Bronchial epithelial cell (primary cell): ENCODE results near the gene VSX2. TPM values are rescaled to one million over a fixed set of nuclear protein-coding genes. Genes with fewer than 3 reads are reported as not detected.

ENCODE experiments used
- DNase-seq: peaks from one replicate; pipeline ENCODE4 v3.0.0-alpha.2; 2010; ENCODE audit warnings: low read depth
- FAIRE-seq: peaks from 2 replicates; lab custom pipeline; 2011; peaks lifted over from hg19 to GRCh38; lab: Jason Lieb, UNC
- H3K27me3 ChIP-seq: 2 replicates; pipeline ENCODE4 v1.5.1; 2011; ENCODE audit warnings: low read length; ENCODE audit not compliant: control insufficient read depth, insufficient read depth
- H3K36me3 ChIP-seq: 2 replicates; pipeline ENCODE4 v1.5.1; 2011; ENCODE audit warnings: low read length; ENCODE audit not compliant: control insufficient read depth, insufficient read depth
- H3K4me3 ChIP-seq: 2 replicates; pipeline ENCODE4 v1.5.1; 2011; ENCODE audit warnings: mild to moderate bottlenecking, low read depth, low read length, control low read depth
- total RNA-seq: library from RNA; depleted of rRNA; stranded (reverse); fragments of >200 nt; gene quantifications from 2 replicates; pipeline ENCODE4 v1.2.1, GENCODE V29; 2014
- TF ChIP-seq, protein P1 (sequence below): IDR thresholded peaks from 2 replicates; pipeline ENCODE4 v1.5.1; 2011; ENCODE audit warnings: mild to moderate bottlenecking, moderate library complexity, low read length, control low read depth, inconsistent platforms; ENCODE audit not compliant: insufficient read depth, severe bottlenecking

Gene VSX2
- total RNA-seq, 1 donor from 2014 or later, result not detected

DNA sequence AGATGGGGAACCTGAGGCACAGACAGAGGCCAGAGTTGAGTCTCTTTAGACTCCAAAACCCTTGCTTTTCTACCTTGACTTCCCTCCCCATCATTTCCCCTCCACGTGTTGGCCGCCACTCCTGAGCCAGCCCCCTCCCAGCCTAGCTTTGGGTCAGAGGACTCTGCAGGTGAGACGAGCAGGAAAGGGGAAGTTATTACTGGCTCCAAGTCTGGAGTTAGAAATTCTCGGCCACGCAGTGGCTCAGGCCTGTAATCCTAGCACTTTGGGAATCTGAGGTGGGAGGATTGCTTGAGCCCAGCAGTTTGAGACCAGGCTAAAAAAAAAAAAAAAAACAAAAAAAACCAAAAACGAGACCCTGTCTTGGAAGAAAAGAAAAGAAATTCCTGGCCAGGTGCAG is 8.8 kb downstream of the VSX2 start:
- FAIRE-seq, result no peak

DNA sequence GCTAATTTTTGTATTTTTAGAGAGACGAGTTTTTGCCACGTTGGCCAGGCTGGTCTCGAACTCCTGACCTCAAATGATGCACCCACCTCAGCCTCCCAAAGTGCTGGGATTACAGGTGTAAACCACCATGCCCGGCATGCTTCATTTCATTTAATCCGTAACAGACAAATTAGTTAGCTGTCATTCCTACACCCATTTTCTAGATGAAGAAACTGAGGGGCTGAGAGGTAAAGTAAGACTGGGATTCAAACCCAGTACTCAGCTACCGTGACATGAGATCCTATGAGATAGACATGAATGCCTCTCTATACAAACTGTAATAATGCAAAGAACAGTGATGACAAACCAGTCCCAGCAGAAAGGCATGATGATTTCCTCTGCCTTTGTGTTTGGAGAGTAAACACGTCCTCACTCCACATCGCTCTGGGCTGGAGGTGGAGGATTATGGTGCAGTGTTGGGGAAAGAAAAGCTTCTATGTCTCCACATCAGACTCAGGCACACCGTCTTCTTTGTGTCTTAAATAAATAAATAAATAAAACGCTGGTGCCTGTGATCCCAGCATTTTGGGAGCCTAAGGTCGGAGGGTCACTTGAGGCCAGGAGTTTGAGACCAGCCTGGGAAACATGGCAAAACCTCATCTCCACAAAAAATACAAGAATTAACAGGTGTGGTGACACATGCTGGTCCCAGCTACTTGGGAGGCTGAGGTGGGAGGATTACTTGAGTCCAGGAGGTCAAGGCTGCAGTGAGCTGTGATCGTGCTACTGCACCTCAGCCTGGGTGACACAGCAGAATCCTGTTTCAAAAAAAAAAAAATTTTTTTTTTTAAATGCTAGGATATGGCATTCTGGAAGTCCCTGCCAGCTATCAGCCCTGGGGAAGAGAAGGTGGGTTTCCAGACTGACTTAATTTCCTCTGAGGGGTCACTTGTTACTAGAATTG is 10.5 kb downstream of the VSX2 start:
- TF ChIP-seq, protein P1, sequence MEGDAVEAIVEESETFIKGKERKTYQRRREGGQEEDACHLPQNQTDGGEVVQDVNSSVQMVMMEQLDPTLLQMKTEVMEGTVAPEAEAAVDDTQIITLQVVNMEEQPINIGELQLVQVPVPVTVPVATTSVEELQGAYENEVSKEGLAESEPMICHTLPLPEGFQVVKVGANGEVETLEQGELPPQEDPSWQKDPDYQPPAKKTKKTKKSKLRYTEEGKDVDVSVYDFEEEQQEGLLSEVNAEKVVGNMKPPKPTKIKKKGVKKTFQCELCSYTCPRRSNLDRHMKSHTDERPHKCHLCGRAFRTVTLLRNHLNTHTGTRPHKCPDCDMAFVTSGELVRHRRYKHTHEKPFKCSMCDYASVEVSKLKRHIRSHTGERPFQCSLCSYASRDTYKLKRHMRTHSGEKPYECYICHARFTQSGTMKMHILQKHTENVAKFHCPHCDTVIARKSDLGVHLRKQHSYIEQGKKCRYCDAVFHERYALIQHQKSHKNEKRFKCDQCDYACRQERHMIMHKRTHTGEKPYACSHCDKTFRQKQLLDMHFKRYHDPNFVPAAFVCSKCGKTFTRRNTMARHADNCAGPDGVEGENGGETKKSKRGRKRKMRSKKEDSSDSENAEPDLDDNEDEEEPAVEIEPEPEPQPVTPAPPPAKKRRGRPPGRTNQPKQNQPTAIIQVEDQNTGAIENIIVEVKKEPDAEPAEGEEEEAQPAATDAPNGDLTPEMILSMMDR, result no peak

More for the DNA sequence above, 8.8 kb downstream of the VSX2 start:
- no peaks in the 10 kb centered on the region for H3K36me3 ChIP-seq
- no peak overlapping the region for H3K4me3 ChIP-seq
- no peak for DNase-seq
- TF ChIP-seq, protein P1, result no peak
- H3K27me3 ChIP-seq, result peaks cover 21% of the 10 kb centered on the region

DNA sequence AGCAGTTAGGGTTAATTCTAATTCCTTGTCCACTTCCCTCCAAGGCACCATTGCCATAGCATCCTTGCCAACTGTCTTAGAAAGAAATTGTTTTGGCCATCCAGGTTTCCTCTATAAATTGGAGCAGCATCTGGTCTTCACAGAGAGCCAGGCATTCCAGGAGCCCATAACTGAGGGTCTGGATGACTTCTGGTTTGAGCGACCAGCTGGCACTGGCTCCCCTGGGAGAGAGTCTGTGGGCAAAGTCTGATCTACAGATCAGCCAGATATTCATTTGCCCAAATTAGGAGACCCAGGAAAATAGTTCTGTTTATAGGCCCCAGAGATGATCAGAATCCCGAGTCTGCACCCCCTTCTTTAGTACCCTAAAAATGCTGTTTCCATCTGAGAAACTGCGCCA is 16.0 kb downstream of the VSX2 start:
- DNase-seq (no peak), FAIRE-seq (no peak)
- H3K4me3 ChIP-seq, result no peak overlapping the region
- peaks cover 10% of the 10 kb centered on the region for H3K27me3 ChIP-seq
- no peaks in the 10 kb centered on the region for H3K36me3 ChIP-seq
- TF ChIP-seq, protein P1, result no peak

More for the DNA sequence above, 10.5 kb downstream of the VSX2 start:
- Histone ChIP-seq H3K36me3 (no peaks in the 10 kb centered on the region), H3K27me3 (peaks cover 10% of the 10 kb centered on the region), H3K4me3 (no peak overlapping the region)
- no peak for DNase-seq
- no peak for FAIRE-seq

DNA sequence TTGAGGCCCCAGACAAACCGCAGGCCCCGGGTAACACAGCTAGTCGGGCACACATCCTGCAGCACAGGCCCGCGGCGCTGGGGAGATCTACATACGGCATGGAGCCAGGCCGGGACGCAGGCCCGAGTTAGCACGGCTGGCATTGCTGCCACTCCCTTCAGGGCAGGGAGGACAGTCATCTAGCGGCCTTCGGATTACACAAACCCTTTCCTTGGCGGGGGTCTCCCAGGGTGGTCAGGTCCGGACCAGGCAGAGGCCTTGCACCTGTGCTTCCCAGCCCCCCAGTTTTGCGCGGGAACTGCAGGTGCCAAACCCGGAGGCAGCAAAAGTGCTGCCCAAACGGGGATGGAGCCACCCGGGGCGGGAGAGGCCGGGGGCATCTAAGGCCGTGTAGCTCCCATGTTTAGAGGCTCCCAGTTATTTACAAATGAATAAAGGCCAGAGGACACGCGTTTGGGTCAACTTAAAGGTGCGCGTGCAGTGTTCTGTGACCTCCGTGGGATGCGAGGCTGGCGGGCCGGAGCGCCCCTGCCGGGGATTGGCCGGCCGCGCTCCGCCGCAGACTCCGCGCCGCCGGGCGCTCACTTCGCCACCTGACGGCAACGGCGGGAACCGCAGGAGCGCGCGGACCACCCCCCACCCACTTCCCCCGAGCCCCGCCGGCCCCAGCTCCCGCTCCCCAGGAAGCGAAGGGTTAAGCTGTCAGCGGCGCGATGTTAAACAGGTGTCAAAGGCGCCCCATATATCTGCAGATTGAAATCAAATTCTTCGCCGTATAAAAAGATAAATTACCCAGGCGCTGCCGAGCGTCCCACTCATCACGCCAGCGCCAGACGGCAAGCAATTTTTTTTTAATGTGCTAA is 18.1 kb downstream of the VSX2 start:
- TF ChIP-seq, protein P1, result peak; percentile 78
- no peak for DNase-seq
- no peak for FAIRE-seq
- Histone ChIP-seq H3K36me3 (no peaks in the 10 kb centered on the region), H3K27me3 (peaks cover 10% of the 10 kb centered on the region), H3K4me3 (peak overlapping the region; percentile 45)

DNA sequence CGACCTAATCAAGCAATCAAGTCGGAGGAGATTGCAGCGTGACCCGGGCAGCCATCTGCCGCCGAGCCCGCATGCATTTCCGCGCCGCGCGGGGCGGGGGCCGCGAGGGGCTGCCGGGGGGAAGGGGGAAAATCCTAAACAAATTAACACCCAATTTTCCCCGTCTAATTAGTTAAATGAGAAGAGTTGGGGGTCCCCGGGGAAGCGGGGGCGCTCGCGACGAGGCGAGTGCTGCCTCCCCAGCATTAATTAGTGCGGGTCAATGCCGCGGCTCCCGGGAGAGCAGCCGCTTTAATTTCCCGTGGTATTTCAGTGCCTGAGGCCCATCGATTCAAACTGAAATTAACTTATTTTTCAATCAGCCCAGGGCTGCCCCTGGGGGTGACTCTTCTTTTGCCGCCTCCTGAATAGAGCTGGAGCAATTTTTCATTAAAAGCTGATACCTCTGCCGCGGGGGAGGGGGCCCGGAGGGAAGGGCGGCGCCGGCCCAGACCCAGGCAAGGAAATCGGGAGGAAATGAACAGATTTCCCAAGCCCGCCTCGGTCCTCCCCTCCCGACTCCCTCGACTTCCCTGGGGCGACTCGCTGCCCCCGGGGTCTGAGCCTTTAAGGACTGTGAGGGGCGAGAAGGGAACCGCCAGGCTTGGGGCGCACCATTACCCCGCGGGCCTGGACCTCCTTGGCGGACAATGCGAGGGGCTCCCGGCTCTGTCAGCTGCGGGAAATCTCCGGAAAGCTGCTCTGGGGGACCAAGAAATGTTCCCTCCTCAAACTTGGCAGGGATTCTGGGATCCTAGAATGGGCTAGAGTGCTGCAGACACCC is 18.9 kb downstream of the VSX2 start:
- TF ChIP-seq, protein P1, result no peak
- FAIRE-seq (no peak), DNase-seq (no peak)
- Histone ChIP-seq H3K4me3 (peak overlapping the region; percentile 45), H3K36me3 (no peaks in the 10 kb centered on the region), H3K27me3 (peaks cover 10% of the 10 kb centered on the region)
